ENCODE data around the gene GPR18.

GPR18 gene, protein sequence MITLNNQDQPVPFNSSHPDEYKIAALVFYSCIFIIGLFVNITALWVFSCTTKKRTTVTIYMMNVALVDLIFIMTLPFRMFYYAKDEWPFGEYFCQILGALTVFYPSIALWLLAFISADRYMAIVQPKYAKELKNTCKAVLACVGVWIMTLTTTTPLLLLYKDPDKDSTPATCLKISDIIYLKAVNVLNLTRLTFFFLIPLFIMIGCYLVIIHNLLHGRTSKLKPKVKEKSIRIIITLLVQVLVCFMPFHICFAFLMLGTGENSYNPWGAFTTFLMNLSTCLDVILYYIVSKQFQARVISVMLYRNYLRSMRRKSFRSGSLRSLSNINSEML

DNA sequence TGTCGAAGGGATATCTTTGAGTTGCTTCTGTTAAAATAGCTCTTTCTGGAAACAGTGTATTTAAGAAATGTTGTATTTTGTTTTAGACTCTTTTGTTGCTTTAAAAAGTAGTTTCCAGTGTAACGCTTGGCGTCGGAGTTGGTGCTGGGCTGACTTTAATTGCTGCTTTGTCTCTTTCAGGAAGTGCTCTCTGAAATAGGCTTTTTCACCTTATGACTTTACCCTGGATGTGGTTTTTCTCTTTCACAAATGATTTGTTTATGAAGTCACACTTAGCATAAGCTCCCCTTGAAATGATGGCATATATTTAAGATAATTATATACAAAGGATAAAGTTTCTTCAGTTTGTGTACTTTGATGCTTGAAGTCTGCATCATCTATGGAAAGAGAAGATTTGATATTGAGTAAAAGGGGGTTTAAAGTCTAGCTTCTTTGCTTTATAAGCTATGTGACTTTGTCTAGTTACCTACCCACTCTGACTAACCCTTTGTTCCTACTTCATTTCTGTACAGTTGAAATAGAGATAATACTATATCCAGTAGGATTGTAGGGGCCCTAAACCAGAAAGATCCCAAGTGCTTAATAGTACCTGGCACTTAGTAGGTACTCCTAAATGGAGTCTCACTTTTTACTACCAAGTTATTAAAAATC, at the start of gene GPR18:
GPR18 (minus strand) TSS at position 170 of the 651 bp plus-strand sequence. CDS start 2,507 bp downstream, outside the sequence.
- DNase-seq = no peak

DNA sequence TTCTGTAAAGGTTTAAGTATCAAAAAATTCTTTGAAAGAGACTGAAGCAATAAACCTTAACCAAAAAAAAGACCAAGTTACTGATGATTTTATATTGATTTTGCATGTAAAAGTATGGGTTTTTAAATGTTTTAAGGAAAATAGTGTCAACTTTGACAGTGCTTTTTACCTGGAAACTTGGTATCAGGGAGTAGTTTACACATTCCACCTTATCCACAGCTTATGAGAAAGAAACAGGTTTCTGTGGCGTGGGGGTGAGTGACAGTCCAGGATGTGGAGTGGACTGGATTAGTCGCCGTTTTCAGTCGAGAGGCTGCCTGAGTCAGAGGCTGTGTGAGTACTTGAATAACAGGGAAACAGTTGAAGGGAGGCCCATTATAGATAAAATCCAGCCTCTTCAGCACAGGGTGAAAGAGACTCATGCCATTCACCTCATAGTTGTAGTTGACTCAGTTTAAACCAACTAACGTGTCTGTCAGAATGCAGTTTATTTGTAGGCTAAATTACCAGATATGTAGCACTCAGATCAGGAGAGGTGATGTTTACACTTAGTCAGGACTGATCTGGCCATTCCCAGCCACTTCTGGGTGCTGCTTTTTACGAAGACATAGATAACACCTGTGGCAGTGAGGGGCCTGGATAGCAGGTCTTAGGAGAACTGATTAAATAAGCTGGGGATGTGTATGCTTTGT, 49.6 kb upstream of the GPR18 start:
- peak; percentile 27 for DNase-seq

DNA sequence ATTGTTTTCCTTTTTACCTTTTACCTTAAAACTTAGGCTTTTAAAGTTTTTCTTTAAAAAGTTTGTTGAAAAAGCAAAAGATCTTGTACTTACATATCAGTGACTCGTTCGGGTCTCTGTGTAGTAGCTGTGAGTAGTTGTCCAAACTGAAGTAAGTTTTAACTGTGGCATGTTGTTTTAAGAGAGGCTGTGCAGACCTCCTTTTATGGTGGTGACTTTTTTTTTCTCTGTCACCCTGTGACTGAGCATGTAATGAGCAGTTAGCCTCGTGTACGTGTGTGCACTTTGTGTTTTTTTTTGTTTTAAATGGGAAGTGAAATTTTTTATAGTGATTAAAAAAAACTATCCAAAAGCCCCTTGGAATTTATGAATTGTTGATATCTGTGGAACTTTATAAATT, 49.1 kb upstream of the GPR18 start, which contains the start of gene GPR183:
GPR183 (minus strand) TSS at position 153 of the 400 bp plus-strand sequence. CDS start 11,254 bp downstream, outside the sequence.
- DNase-seq = no peak

DNA sequence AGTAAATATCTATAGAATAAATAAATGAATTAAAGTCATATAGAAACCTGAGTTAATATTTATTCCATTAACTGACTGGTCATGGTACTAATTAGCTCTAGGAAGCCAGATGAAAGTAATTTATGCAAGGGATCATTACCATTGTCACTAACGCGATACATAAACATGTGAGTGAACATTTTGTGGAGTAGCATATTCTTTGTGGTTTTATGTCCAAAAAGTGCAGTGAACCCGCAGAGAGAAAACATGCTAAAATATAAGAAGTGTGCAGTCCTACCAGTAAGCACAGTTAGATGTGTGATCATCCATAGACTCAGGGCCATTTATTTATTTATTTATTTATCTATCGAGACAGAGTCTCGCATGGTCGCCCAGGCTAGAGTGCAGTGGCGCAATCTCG, 47.4 kb upstream of the GPR18 start:
- no peak for DNase-seq

DNA sequence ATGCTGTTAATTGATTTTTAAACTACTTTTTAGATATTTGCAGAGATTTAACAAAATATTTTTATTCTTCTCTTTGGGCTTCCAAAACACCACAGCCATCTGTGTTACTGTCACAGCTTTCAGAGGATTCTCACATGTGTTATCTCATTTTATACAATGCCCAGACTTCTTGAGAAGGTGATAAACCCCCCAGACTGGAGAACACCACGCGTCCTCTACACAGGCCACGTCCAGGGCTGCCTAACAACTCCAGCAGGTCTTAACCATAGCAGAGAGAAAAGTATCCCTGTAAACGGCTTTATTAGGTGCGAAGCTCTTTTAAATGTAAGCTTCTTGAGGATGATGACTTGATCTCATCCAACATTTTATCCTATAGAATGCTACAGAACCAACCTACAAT, 47.0 kb upstream of the GPR18 start:
- DNase-seq = no peak

DNA sequence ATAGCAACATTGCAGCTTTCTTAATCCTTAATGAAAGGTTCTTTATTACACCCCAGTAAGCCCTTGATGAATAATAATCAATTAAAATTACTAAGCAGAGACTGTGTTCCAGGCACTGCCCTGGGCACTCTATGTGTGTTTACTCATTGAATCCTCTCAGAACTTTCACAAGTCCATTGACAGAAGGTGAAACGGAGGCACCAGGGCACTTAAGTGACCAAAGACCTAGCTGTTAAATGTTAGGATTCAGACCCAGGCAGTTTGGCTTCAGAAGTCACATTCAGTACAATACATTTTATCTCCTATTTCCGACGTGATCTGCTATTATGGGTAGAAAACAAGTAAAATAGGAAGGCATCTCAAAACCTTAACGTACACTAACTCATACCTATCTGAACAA, 46.4 kb upstream of the GPR18 start:
- no peak for DNase-seq

DNA sequence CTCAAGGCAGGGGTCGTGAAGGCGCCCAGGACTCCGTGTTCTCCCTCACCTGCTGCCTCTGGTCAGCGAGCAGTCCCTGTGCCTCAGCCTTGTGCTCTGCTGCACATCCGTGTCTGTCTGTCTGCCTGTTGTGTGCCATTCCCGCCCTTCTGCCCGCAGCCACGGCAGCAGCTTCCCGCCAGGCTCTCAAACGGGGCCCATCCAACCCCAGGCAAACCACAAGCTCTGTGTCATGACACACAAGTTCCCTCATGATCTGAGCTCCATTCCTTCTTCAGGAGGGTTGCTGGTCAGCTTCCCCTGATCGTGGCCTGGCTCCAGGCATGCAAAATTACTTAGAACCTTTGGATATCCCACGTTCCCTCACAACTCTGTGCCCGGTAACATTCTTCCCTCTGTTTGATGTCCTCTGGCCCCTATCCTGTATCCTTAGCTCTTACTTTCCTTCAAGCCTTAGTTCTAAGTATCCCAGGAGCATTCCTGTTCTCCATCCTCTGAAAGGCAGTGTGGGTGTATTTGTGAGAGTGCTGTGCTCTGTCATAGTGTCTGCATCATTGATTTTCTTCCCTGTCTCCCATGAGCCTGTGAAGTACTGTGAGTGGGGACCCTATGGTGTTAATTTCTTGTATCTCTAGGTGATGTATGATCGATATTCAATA, 45.8 kb upstream of the GPR18 start:
- DNase-seq = no peak

DNA sequence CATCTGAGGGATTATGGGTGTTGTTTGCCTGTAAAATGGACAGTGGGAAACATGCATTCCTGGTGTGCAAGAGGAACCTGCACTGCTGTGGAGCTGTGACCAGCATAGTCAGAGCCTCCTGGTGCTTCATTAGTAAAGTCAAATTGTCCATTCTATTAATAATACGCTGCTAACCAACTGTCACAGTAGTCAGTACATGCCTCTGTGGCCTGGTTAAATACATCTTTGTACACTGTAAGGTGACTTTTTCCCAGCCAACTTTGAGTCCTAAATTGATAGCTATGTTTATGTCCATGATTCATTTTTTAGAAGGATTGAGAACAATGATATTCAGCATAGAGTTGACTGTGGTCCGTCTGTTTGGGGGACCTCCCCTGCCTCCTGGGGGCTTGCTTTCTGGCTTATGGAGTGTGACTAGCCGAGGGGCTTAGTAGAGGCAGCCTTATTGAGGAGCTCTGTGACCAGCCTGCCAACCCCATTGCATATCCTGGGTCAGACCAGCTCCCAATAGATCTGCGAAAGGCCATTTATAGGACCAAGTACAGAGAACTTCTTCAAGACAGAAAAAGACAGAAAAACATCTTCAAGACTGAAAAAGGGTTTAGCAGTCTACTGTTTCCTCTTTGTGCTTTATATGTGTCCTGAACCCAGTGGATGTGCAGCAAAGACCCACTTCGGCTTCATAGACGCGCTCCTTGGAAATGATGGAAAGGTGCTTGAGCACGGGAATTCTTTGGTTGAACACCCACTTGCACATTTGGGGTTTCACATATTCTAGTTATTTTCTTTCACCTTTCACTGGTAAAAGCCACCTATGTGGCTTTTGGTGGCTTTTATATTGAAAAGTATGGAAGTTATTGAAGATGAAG, 44.7 kb upstream of the GPR18 start:
- no peak for DNase-seq

DNA sequence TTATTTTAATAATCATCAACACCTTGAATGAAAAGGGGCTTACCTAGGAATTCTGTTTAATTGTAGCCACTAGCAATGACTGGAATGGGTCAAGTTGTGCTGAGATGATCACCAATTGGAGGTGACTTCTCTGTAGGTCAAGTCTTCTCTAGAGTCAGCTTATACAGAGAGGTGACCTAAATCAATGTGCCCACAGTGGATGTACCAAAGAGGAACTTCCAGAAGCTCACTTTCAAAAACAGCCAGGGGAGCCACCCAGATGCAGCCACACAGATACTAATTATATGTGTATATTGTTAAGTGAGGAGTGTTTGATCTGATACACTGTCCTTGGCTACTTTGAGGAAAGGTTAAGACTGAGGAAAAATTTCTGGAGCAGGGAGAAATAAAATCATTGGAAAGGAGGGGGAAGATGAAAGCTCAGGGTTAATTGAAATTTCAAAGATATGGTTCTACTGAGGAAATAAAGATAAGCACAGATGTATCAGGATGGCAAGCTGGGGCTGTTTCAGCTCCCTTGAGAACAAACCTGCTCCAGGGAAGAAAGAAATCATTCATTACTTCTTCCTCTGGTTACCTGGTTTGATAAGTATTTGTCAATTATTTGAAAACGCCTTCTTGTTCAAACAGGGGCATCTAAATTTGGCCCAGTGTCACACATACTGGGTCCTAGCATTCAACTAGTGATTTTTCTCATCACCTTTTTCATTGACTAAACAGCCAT, 43.9 kb upstream of the GPR18 start:
- DNase-seq = no peak

DNA sequence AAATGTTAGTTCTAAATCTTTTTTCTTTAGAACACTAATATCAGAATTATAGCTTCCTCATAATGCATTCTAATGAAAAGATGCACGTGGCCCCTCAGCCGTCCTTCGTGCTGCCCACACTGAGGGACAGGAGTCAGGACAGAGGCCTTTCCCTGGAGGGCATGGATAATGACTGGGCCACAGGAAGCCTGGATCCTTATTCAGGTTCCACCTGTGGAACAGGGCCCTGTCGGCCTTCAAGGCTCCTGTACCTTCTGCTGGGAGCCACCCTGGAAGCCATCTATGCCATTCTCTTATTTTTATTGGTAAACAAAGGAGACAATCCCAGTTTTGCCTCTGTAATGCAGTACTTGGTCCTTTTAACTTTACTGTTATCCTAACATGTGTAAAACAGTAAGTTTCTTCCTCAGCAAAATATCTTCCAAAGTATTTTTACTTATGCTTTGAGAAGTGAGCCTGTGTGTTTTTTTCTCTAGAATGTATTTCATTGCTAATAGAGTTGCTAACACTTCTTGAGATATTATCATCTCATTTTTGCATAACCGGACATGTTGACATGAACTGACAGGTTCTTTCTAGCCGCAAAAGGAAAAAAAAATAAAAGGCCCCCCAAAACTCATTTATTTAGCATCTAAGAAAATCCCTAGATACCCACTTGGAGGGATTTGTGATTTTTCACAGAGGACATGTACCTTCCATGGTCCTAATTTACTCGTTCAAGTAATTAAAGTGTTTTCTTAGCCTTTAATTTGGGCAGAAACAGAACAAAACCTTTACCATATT, 43.1 kb upstream of the GPR18 start:
- no peak for DNase-seq

DNA sequence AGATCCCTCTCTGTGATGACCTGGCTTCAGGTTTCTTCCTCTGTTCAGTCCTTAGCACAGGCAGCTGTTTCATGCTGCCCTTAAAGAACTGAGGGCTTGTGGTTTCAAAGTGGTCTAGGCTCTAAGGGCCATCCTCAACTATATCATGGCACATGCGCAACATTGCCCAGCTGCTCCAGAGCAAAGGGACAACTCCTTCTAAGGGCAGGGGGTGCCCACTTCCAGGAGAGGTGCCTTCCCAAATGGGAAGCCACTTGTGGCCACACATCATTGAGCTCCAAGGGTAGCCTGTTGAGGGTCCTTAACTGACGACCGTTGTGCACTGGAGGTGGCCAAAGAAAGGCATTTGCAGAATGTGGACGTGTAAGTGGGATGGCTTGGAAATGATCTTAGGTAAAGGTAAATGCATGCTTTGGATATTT, 41.8 kb upstream of the GPR18 start:
- DNase-seq = no peak

DNA sequence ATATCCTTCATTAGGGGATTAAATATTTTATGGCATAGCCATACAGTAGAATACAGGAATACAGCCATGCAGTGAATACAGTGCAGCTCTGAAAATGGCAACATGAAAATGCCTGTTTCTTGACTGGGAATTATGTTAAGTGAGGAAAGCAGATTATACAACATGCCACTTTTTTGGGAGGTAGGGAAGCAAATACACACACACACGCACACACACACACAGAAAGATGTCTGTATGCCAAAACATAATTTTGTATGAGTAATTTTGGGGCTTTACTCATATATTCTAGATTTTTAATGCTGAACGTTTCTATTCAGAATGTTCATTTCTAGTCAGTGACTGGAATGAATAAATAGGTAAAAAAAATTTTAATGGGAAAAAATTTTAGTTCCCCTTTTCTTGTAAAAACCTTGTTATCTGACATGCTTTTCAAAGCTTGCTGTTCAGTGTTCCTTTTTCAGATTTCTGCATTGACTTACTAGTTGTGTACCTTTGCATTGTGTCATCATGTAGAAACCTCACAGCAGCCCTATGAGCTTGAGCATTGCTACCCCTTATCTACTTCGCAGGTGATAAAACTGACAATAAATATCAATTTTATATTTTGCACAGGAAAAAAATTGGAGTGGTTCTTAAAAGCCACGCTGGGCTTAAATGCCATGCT, 41.2 kb upstream of the GPR18 start:
- no peak for DNase-seq

DNA sequence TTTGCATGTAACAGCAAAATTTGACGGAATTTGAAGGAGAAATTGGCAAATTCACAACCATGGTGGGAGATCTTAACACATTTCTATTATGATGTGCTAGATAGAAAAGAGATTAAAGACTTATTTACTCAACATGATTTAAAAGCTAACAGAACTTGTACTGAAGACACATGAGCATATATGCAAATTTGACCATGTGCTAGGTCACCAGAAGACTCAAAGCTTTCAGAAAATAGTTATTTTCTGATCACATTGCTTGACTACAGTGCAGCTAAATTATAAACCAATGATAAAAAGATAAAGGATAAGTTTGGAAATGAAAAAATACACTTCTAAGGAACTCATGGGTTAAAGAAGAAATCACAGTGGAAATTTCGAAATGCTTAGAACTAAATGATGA, 39.9 kb upstream of the GPR18 start:
- DNase-seq = no peak

DNA sequence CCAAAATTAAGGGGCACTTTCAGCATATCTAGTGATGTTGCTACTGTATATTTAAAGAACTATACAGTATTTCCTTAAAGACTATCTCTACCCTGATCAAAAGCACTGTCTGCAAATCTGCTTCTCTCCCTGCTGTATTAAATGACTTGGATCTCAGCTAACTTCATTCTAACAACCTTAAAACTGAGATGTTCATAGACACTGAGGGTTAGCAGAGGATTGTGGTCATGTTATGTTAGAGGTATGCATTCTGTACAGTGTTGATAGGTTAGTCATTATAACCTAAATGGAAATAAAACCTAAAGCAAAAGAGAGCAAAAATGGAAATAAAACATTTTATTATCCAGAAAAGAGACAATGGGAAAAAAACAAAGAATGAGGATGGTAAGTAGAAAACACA, 39.2 kb upstream of the GPR18 start:
- no peak for DNase-seq

DNA sequence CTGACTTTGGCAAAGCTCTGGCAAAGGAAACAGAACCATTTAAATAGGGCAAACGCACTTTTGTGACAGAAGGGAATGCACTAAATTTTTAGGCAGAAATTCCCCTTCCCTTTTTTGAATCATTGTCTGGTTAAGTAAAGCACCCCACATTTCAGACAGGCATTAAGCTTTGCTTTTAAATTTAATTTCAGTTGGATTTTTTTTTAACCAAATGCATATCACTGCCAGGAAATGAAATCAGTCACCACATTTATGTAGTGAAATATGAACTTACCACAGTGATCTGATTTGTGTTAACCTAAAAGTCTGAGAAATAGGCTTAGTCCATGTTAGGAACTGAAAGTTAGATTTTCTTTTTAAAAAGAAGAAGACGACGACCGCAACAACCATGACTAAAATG, 38.2 kb upstream of the GPR18 start:
- DNase-seq = no peak

DNA sequence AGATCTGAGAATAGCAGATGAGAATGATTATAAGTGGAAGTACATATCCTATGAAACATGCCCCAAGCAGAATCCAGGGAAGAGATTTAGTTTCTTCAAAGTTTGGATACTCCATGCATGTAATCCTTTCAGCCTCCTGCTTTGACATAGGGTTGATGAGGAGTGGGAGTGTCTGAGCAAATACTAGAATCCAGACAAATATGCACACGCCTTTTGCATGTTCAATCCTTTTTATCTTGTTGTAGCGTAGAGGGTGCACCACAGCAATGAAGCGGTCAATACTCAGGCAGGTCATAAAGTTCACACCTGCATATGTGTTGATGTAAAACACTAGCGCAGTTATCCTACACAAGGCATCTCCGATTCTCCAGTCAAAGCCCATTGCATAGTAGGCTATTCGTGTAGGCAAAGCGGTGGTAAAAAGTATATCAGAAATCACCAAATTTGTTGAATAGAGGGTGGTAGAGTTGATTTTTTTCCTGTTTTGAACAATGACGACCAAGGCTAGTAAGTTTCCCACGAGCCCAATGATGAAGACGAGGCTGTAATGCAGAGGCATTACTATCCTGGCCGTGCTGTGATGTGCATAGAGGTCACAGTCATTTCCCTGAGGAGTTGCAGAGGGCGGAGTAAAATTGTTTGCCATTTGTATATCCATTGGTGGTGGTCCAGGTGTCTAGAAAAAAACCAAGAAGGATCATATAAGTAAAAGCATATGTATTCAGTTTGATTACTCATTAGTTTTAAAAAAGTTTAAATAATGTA, 37.5 kb upstream of the GPR18 start:
- DNase-seq = no peak

DNA sequence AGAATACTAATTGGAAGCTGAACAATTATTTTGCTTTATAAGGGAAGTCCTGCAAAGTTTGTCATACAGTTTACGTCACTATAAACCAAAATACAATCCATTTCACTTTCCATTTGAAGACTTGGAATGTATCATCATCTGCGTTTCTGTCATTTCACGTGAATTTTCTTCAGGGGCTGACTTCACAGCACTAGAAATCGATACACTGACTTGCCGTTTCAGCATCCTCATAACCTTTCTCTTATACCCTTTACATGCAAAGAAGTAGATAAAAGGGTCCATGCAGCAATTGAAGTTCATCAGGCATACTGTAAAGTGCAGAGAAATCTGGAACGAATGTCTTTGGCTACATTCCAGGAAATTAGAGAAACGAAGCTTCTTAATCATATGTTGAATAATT, 36.8 kb upstream of the GPR18 start:
- no peak for DNase-seq

DNA sequence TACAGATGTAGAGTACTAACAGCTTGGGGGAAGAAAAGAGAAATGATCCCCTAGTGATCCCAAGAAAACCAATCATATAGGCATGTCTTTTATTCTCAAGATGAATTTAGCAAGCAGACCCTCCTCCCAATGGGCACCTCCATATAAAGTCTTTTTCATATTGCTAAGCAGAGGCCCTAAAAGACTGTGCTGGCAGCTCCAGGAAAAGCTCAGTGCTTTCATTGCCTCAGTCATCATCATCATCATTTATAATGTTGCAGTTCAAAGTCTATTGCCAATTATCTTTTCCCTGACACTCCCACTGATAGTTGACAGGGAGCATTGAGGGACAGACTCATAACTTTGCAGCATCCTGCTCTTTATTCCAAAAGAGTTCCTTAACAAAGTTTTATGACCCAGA, 36.0 kb upstream of the GPR18 start:
- no peak for DNase-seq

DNA sequence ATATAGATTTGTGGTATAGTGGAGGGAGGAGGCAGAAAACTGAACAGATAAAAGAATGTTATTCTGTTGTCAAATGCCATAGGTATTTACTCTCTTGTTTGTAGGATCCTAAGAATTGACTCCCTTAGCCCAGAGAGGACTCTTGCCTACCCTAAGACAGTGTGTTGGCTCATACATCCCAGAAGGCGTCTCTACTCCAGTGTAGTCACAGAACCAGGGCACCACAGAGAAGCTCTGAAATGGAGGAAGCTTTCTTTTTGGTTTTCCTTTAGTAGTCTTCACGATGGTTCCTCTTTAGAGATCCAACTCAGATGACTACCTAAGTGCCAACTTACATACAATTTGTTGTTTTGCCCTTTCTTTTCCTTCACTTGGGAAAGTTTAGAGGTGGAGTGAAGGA, 35.0 kb upstream of the GPR18 start:
- DNase-seq = no peak

DNA sequence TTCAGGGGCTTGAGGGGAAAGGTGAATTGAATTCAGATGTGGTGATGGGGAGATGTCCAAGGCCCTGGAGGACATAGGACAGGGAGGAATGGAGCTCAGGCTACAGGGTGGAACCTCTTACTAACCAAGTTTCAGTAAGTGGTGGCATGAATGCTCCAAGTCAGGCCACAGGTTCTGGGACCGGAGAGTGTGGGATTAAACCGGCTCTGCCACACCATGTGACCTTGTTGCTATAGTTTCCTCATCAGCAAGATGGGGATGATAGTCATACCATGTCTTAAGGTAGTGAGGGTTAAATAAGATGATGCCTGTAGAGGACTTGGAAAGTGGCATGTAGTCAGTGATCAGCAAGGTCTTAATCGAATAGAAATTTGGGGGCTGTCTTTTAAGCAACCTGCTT, 32.7 kb upstream of the GPR18 start:
- no peak for DNase-seq

All from NCI-H774 (cell line).